OCI-LY1 (cell line): ENCODE measurements around the gene STX18.

Experiments
- H2AFZ ChIP-seq: fragments of 200-600 bp; sonication (generic), shearing (Covaris generic); 2 replicates; pipeline ENCODE4 v1.6.0; 2014; ENCODE audit warnings: antibody characterized with exemption, mild to moderate bottlenecking, low read length
- H3F3A ChIP-seq: fragments of 200-600 bp; sonication (generic), shearing (Covaris generic); 2 replicates; pipeline ENCODE4 v1.6.0; 2014; ENCODE audit warnings: mild to moderate bottlenecking, antibody characterized with exemption, low read length, moderate library complexity; ENCODE audit not compliant: insufficient read depth
- H3K27ac ChIP-seq: fragments of 200-600 bp; sonication (generic); 2 replicates; pipeline ENCODE4 v1.5.1; 2014; ENCODE audit warnings: low read length, mixed run types, mild to moderate bottlenecking, low read depth; ENCODE audit not compliant: poor library complexity, severe bottlenecking
- H3K27me3 ChIP-seq: fragments of 200-600 bp; sonication (generic); 2 replicates; pipeline ENCODE4 v1.6.0; 2014; ENCODE audit warnings: antibody characterized with exemption, mild to moderate bottlenecking, low read length, moderate library complexity; ENCODE audit not compliant: insufficient read depth
- H3K36me3 ChIP-seq: fragments of 200-600 bp; sonication (generic); 2 replicates; pipeline ENCODE4 v1.6.1; 2014; ENCODE audit warnings: mild to moderate bottlenecking, antibody characterized with exemption, low read length, moderate library complexity, mixed read lengths; ENCODE audit not compliant: insufficient read depth
- H3K4me1 ChIP-seq: fragments of 200-600 bp; sonication (generic); 2 replicates; pipeline ENCODE4 v1.5.1; 2014; ENCODE audit warnings: mild to moderate bottlenecking, low read length, moderate library complexity; ENCODE audit not compliant: insufficient read depth, severe bottlenecking
- H3K4me2 ChIP-seq: fragments of 200-600 bp; sonication (generic), shearing (Covaris generic); 2 replicates; pipeline ENCODE4 v1.6.1; 2014; ENCODE audit warnings: low read length
- H3K4me3 ChIP-seq: fragments of 200-600 bp; sonication (generic); 2 replicates; pipeline ENCODE4 v1.5.1; 2014; ENCODE audit warnings: low read length, low read depth, mild to moderate bottlenecking, mixed read lengths; ENCODE audit not compliant: poor library complexity, severe bottlenecking
- H3K79me2 ChIP-seq: fragments of 200-600 bp; shearing (Covaris generic); 2 replicates; pipeline ENCODE4 v1.6.1; 2016; ENCODE audit warnings: mixed run types, low read length, mixed read lengths; ENCODE audit not compliant: insufficient read depth
- H3K9ac ChIP-seq: fragments of 200-600 bp; sonication (generic), shearing (Covaris generic); 2 replicates; pipeline ENCODE4 v1.6.1; 2014; ENCODE audit warnings: mild to moderate bottlenecking, low read length, mixed read lengths
- H3K9me2 ChIP-seq: fragments of 200-600 bp; sonication (generic), shearing (Covaris generic); 2 replicates; pipeline ENCODE4 v1.6.1; 2014; ENCODE audit warnings: low read depth, mild to moderate bottlenecking, low read length, mixed read lengths
- H3K9me3 ChIP-seq: fragments of 200-600 bp; shearing (Covaris generic); 2 replicates; pipeline ENCODE4 v1.6.1; 2014; ENCODE audit warnings: low read length, mixed read lengths
- H4K20me1 ChIP-seq: fragments of 200-600 bp; sonication (generic), shearing (Covaris generic); 2 replicates; pipeline ENCODE4 v1.6.0; 2016; ENCODE audit warnings: mild to moderate bottlenecking, low read length; ENCODE audit not compliant: insufficient read depth
- CTCF ChIP-seq: fragments of 200-600 bp; sonication (generic), shearing (Covaris generic); IDR thresholded peaks from 2 replicates; pipeline ENCODE4 v1.5.1; 2017; ENCODE audit warnings: mild to moderate bottlenecking, antibody characterized with exemption, low read length, moderate library complexity, mixed read lengths
- EZH2 ChIP-seq: fragments of 200-600 bp; sonication (generic), shearing (Covaris generic); IDR thresholded peaks from 2 replicates; pipeline ENCODE4 v1.8.0; 2017; ENCODE audit warnings: borderline replicate concordance, mixed run types, mild to moderate bottlenecking, antibody characterized with exemption, low read length, moderate library complexity, mixed read lengths

The STX18 gene

GRCh38 chr4:4474476-4474875 is 67.4 kb downstream of the STX18 start:
- Histone ChIP-seq H3F3A (no peaks in the 10 kb centered on the region), H3K27me3 (no peaks in the 10 kb centered on the region), H3K79me2 (no peaks in the 10 kb centered on the region), H3K9me2 (no peaks in the 10 kb centered on the region), H3K9me3 (no peaks in the 10 kb centered on the region), H3K27ac (no peak overlapping the region), H4K20me1 (no peaks in the 10 kb centered on the region), H3K4me2 (no peak overlapping the region), H3K36me3 (peaks cover 12% of the 10 kb centered on the region; the same call in 1 of the 2 replicates), H3K4me3 (no peak overlapping the region), H2AFZ (no peak overlapping the region), H3K4me1 (no peaks in the 10 kb centered on the region), H3K9ac (no peak overlapping the region)
- TF ChIP-seq EZH2 (no peak), CTCF (no peak)

- Histone ChIP-seq H3K27ac (no peak overlapping the region), H3K79me2 (no peaks in the 10 kb centered on the region), H3K36me3 (peaks cover 20% of the 10 kb centered on the region), H3K9me2 (no peaks in the 10 kb centered on the region), H3K9ac (no peak overlapping the region), H2AFZ (no peak overlapping the region), H3K4me2 (no peak overlapping the region), H3K4me1 (no peaks in the 10 kb centered on the region), H3K9me3 (no peaks in the 10 kb centered on the region), H3K27me3 (no peaks in the 10 kb centered on the region), H4K20me1 (no peaks in the 10 kb centered on the region), H3F3A (no peaks in the 10 kb centered on the region), H3K4me3 (no peak overlapping the region)
- TF ChIP-seq EZH2 (no peak), CTCF (no peak)
Measured at GRCh38 chr4:4472344-4472958, 69.4 kb downstream of the STX18 start.

GRCh38 chr4:4471195-4471594 is 70.7 kb downstream of the STX18 start:
- Histone ChIP-seq H3K27ac (no peak overlapping the region), H3K79me2 (no peaks in the 10 kb centered on the region), H4K20me1 (no peaks in the 10 kb centered on the region), H3K4me2 (no peak overlapping the region), H3K4me1 (no peaks in the 10 kb centered on the region), H3K27me3 (no peaks in the 10 kb centered on the region), H3K4me3 (no peak overlapping the region), H3K9me2 (no peaks in the 10 kb centered on the region), H3F3A (no peaks in the 10 kb centered on the region), H3K36me3 (peaks cover 31% of the 10 kb centered on the region), H3K9ac (no peak overlapping the region), H2AFZ (no peak overlapping the region), H3K9me3 (no peaks in the 10 kb centered on the region)
- no peak for TF ChIP-seq EZH2
- TF ChIP-seq CTCF: no peak
